Nephron (organoid): ENCODE results near the gene CCDC91.

Experiments
- H3K27ac Mint-ChIP-seq, 3 experiments: 2 replicates each; pipeline ENCODE4 v1.8.0; 2020; ENCODE audit warnings: mixed read lengths in 3 of 3, mild to moderate bottlenecking in 2 of 3, moderate library complexity in 1 of 3
- H3K27me3 Mint-ChIP-seq: 2 replicates; pipeline ENCODE4 v1.8.0; 2021; ENCODE audit warnings: low read depth, mild to moderate bottlenecking, moderate library complexity, mixed read lengths
- H3K36me3 Mint-ChIP-seq: 2 replicates; pipeline ENCODE4 v1.8.0; 2020; ENCODE audit warnings: low read depth, mixed read lengths
- H3K4me1 Mint-ChIP-seq: 2 replicates; pipeline ENCODE4 v1.8.0; 2020; ENCODE audit warnings: mixed read lengths
- H3K4me3 Mint-ChIP-seq, 3 experiments: 2 replicates each; pipeline ENCODE4 v1.8.0; 2020; ENCODE audit warnings: mild to moderate bottlenecking in 3 of 3, mixed read lengths in 3 of 3, moderate library complexity in 2 of 3
- H3K9me3 Mint-ChIP-seq: 2 replicates; pipeline ENCODE4 v1.8.0; 2020; ENCODE audit warnings: mixed read lengths
- TF ChIP-seq, protein P1 (sequence below), 3 experiments: fragments of 200-600 bp; sonication (generic); IDR thresholded peaks; one replicate each; pipeline ENCODE4 v1.5.0; 2021; ENCODE audit warnings: antibody characterized with exemption in 3 of 3; ENCODE audit not compliant: unreplicated experiment in 3 of 3

CCDC91 gene, protein sequence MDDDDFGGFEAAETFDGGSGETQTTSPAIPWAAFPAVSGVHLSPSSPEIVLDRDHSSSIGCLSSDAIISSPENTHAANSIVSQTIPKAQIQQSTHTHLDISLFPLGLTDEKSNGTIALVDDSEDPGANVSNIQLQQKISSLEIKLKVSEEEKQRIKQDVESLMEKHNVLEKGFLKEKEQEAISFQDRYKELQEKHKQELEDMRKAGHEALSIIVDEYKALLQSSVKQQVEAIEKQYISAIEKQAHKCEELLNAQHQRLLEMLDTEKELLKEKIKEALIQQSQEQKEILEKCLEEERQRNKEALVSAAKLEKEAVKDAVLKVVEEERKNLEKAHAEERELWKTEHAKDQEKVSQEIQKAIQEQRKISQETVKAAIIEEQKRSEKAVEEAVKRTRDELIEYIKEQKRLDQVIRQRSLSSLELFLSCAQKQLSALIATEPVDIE

DNA sequence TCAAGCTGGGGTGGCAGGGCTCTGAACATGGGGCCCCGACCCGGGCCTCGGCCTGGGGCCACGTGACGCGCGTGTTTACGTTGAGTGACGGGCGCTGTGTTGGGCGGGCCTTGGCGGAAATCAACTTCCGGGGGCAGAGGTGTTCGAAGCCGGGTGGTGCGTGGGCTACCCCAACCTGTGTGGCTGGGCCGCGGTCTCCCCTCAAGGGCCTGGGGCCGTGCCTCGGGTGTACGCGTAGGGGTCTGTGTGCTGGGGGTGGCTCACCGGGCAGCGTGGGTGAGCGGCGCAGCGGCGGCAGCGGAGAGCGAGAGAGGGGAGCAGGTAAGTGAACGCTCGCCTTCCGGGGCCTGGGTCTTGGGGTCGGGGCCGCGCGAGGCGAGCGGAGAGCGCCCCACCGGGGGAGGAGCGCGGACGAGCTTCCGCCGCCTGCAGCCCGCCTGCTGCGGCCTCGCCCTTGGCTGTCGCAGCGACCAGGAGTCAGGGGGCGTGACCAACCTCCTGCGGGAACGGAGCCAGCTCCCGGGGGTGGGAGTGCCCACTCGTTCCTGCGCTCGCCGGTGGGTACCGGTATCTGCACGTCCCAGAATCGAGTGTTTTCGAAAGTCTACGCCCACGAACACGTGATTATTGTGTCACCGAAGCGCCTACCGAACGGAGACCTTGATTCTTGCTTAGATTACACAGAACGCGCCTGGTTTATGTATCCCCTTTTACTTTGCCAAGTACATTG is at the start of gene CCDC91:
CCDC91 (plus strand) TSS at position 136 of the 730 bp plus-strand sequence. CDS start 66,760 bp downstream, outside the sequence.
- peaks cover 11% of the 10 kb centered on the region for H3K4me1 Mint-ChIP-seq
- H3K36me3 Mint-ChIP-seq, result peaks cover 28% of the 10 kb centered on the region
- peak within 1 kb of the TSS; percentile 93 to 96 (median 93) for H3K27ac Mint-ChIP-seq
- H3K27me3 Mint-ChIP-seq, result no peaks in the 10 kb centered on the region
- TF ChIP-seq, protein P1, sequence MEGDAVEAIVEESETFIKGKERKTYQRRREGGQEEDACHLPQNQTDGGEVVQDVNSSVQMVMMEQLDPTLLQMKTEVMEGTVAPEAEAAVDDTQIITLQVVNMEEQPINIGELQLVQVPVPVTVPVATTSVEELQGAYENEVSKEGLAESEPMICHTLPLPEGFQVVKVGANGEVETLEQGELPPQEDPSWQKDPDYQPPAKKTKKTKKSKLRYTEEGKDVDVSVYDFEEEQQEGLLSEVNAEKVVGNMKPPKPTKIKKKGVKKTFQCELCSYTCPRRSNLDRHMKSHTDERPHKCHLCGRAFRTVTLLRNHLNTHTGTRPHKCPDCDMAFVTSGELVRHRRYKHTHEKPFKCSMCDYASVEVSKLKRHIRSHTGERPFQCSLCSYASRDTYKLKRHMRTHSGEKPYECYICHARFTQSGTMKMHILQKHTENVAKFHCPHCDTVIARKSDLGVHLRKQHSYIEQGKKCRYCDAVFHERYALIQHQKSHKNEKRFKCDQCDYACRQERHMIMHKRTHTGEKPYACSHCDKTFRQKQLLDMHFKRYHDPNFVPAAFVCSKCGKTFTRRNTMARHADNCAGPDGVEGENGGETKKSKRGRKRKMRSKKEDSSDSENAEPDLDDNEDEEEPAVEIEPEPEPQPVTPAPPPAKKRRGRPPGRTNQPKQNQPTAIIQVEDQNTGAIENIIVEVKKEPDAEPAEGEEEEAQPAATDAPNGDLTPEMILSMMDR (IDR thresholded peaks at IDR 0.05; ENCODE audit: unreplicated experiment in 3 of 3), result no peak
- peaks cover 25% of the 10 kb centered on the region for H3K9me3 Mint-ChIP-seq
- H3K4me3 Mint-ChIP-seq, result peak within 1 kb of the TSS; percentile 88 to 93 (median 90)

DNA sequence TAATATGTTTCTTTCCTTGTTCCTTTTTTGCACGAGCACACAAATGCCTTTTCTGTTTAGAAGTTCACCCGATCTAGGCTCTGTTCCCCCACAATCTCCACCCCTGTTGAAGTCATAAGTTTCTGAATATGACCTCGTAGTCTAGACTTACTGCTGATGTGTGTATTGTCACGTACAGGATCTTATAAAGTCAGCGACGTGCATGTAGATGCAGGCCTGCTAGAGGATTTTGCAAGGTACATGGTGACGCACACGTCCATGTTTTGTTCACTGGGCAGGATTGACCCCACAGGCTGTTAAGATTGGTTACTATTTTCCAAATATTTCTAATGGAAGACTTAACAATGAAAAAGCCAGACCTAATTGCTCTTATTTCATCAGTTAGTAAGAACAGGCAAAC is 46.2 kb upstream of the CCDC91 start:
- no peaks in the 10 kb centered on the region for H3K27me3 Mint-ChIP-seq
- TF ChIP-seq, protein P1 (IDR thresholded peaks at IDR 0.05; ENCODE audit: unreplicated experiment in 3 of 3), result no peak
- no peaks in the 10 kb centered on the region for H3K36me3 Mint-ChIP-seq
- H3K4me1 Mint-ChIP-seq, result no peaks in the 10 kb centered on the region
- H3K9me3 Mint-ChIP-seq, result no peaks in the 10 kb centered on the region
- H3K4me3 Mint-ChIP-seq, result no peak overlapping the region
- H3K27ac Mint-ChIP-seq, result no peak overlapping the region

DNA sequence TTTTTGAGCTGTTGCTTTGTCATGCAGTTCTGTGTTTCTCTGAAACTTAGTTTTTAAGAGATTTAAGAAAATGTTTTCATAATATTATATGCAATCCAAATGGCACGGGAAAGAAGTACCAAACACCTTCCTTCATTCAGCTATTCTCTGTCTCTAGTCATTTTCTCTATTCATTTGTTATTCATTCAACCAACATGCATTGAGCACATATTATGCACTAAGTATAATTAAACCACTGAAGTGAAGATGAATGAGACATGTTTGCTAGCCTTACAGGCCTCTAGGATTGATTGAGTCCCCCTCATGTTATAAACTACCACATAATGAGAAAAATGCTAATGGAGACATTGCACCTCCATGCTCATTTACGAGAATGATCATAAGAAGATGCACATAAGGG is 45.7 kb upstream of the CCDC91 start:
- no peaks in the 10 kb centered on the region for H3K4me1 Mint-ChIP-seq
- H3K36me3 Mint-ChIP-seq, result no peaks in the 10 kb centered on the region
- no peaks in the 10 kb centered on the region for H3K9me3 Mint-ChIP-seq
- TF ChIP-seq, protein P1 (IDR thresholded peaks at IDR 0.05; ENCODE audit: unreplicated experiment in 3 of 3), result no peak
- H3K27ac Mint-ChIP-seq, result no peak overlapping the region
- H3K27me3 Mint-ChIP-seq, result no peaks in the 10 kb centered on the region
- no peak overlapping the region for H3K4me3 Mint-ChIP-seq

DNA sequence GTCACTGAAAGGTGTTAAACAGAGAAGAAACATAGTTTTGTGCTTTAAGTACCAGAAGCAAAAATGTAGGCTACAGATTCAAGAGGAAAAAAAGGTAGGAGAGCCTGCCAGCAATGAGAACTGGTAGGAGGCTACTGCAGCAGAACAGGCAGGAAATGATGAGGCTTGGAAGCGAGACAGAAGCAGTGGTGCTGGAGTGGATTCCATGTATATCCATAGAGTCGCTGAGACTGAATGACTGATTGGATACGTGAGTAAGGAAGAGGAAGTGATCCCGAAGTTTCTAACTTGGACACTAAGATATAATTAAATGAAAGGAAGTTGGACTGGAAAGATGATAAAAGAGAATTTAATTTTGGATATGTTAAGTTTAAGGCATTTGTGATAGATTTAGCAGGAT is 45.0 kb upstream of the CCDC91 start:
- TF ChIP-seq, protein P1 (IDR thresholded peaks at IDR 0.05; ENCODE audit: unreplicated experiment in 3 of 3), result no peak
- H3K9me3 Mint-ChIP-seq, result no peaks in the 10 kb centered on the region
- H3K27me3 Mint-ChIP-seq, result no peaks in the 10 kb centered on the region
- no peaks in the 10 kb centered on the region for H3K4me1 Mint-ChIP-seq
- no peak overlapping the region for H3K4me3 Mint-ChIP-seq
- H3K36me3 Mint-ChIP-seq, result no peaks in the 10 kb centered on the region
- H3K27ac Mint-ChIP-seq, result no peak overlapping the region

DNA sequence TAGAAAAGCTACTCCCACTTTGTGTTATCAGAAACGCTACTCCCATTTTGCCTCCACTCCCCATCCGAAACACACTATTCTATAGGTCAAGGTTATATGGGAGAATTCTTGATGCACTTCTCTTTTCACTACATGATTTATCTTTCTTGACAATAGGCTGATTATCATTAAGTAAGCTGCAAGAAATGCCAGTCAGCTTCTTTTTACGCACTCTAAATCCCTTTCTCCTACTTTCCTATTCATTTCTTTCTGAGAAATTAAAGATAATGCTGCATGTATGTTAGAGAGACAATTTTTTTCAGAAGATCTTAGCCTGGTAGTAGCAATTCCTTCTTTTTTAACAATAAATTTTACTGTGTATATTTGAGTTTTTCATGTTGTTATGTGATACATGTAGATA is 41.0 kb upstream of the CCDC91 start:
- TF ChIP-seq, protein P1 (IDR thresholded peaks at IDR 0.05; ENCODE audit: unreplicated experiment in 3 of 3), result no peak

More for the DNA sequence above, 41.0 kb upstream of the CCDC91 start:
- Mint-ChIP-seq H3K9me3 (peaks cover 13% of the 10 kb centered on the region), H3K4me3 (no peak overlapping the region), H3K36me3 (no peaks in the 10 kb centered on the region), H3K27ac (no peak overlapping the region), H3K27me3 (no peaks in the 10 kb centered on the region), H3K4me1 (no peaks in the 10 kb centered on the region)
